Fibroblast of pulmonary artery (primary cell): Measurements from ENCODE around the gene SMIM26.
A peak's percentile ranks its signal among the peaks of the same experiment; 100 is the strongest.

Source experiments
- DNase-seq: peaks from one replicate; pipeline ENCODE4 v3.0.0-alpha.2; 2010; ENCODE audit warnings: low read depth
- H3K4me3 ChIP-seq: replicated peaks from 2 replicates; pipeline ENCODE4 v1.5.1; 2011; ENCODE audit warnings: low read depth, mild to moderate bottlenecking, control low read depth, low read length, moderate library complexity
- TF ChIP-seq, protein P1 (sequence below): IDR thresholded peaks from 2 replicates; pipeline ENCODE4 v1.5.1; 2011; ENCODE audit warnings: mild to moderate bottlenecking, control low read depth, low read length, inconsistent platforms; ENCODE audit errors: missing control alignments

SMIM26 gene

DNA sequence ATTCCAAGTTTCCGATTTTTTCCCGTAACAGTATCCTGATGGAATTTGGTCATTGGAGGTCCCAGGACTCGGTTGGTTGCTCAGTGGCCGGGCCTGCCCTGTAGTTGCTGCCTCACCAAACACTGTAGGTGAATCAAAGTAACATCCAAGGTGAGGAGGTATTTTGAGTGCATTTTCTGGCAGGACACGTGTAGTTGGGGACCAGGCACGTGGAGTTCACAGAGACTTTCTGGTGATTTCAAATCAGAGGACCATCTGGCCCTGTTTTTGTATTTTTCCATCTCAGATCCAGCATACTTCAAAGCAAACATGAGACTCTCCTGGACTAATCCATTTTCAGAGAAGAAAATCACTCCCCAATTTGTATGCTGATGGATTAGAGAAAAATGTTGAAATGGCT is 10.7 kb downstream of the SMIM26 start:
- H3K4me3 ChIP-seq, result no peak overlapping the region
- no peak for DNase-seq
- TF ChIP-seq, protein P1, sequence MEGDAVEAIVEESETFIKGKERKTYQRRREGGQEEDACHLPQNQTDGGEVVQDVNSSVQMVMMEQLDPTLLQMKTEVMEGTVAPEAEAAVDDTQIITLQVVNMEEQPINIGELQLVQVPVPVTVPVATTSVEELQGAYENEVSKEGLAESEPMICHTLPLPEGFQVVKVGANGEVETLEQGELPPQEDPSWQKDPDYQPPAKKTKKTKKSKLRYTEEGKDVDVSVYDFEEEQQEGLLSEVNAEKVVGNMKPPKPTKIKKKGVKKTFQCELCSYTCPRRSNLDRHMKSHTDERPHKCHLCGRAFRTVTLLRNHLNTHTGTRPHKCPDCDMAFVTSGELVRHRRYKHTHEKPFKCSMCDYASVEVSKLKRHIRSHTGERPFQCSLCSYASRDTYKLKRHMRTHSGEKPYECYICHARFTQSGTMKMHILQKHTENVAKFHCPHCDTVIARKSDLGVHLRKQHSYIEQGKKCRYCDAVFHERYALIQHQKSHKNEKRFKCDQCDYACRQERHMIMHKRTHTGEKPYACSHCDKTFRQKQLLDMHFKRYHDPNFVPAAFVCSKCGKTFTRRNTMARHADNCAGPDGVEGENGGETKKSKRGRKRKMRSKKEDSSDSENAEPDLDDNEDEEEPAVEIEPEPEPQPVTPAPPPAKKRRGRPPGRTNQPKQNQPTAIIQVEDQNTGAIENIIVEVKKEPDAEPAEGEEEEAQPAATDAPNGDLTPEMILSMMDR, result no peak

DNA sequence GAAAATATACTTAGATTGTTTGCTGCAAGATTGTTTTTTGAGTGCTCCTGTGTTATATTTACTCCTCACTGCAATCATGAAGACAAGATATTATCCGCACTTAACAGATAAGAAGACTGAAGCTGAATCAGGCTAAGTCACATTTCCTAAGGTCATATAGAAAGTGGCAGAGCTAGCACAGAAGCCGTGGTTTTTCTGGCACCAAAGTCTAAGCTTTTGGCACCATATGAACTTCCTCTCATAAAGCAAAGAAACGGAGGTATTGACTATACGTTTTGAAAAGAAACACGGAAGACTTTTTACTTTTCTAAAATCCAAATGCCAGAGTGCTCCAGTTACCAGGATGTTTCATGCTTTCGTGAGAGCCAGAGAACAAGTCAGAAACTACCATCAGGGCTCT is 11.3 kb downstream of the SMIM26 start:
- DNase-seq, result no peak
- H3K4me3 ChIP-seq, result no peak overlapping the region
- TF ChIP-seq, protein P1, result no peak

DNA sequence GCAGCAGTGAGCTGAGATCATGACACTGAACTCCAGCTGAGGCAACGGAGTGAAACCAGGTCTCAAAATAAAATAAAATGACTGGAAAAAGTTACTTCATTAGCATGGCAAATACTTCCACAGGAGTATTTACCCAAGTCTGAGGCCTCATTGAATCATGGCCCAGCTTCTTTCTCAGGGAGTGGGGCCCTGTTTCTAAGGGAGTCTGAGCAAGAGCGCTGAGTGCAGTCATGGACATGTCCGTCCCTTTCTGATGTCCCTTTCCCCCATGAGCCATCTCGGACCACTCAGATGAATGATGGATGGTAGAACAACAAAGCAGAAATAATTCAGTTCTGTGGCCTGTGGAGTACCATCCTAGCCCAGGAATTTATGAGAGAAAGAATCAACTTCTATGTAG is 12.8 kb downstream of the SMIM26 start:
- no peak for DNase-seq
- no peak overlapping the region for H3K4me3 ChIP-seq
- TF ChIP-seq, protein P1, result no peak

DNA sequence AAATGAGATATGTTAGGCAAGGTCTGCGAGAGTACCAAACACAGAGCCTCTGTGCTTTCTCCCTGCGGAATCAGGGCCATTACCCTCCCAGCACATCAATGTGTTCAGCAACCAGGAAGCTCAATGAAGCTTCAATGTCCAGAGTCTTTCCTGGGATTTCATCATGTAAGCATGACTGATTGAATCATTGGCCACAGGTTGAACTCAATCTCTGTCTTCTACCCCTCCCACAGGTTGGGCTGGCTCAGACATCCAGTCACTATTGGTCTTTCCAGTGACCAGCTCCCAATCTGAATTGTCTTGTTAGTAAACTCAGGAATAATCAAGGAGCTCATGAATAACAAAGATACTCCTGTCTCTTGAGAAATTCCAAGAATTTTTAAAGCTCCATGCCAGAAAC is 17.9 kb downstream of the SMIM26 start:
- DNase-seq, result peak; percentile 52
- no peak overlapping the region for H3K4me3 ChIP-seq
- TF ChIP-seq, protein P1, result no peak

DNA sequence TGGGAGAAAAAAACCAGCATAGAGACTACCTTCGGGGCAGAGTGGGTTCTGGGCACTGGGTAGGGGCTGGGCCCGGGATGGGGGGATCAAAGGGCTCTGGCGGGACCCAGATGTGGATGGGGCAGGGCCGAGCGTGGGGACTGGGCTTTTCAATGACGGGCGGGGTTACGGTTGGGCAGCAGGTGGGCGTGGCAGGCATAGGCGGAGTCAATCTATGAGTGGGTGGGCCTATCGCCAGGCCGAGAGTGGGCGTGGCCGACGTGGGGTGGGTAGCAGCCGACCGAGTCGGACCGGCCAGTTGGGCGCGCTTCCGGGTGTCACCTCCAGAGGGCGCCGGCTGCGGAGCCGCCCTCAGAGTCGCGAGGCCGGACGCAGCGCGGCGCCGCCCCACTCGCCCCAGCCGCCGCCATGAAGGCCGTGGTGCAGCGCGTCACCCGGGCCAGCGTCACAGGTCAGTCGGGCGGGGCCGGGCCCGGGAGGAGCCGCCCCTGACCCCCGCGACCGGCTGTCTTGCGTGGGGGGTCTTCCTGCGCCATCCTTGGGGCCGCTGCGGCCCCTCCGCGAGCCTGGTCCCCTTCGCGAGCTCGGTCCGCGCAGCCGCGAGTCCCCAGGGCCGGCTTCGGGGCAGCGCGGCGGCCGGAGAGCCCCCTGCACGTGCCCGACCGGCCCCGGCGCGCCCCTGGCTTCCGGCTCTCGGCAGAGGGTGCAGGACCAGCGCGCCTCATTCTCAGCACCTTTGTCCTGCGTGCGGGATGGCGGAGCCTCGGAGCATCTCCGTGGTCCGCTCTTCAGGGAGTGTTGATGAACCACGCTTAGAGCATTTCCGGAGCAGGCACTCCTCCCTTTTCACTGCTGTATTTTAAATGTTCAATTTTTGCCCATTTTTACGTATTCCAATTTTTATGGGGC is 20.7 kb downstream of the SMIM26 start, which contains the start of gene DTD1:
Gene DTD1, plus strand, starts transcription at position 390 of the 909 bp plus-strand sequence. Its CDS starts 19 bp downstream, at position 409.
- peak within 1 kb of the TSS; percentile 81 for H3K4me3 ChIP-seq
- TF ChIP-seq, protein P1, result peak; percentile 38

DNA sequence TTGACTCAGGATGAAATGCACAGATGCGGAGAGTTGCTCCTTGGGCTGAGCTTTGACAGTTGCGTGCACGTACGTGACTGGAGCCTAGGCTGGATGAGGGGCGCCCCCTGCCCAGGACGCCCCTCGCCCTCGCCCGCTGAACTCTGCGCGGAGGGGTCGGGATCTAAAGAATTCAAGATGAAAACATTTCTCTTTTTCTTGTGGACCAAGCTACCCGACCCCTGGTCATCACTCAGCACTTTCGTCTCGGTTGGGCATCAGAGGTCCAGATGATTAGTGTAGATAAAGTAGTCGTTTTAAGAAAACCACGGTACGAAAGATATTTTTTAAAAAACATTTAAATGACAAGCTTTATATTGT is 21.3 kb downstream of the SMIM26 start:
- TF ChIP-seq, protein P1, result no peak
- DNase-seq, result no peak
- peak overlapping the region; percentile 81 for H3K4me3 ChIP-seq

More for the DNA sequence above, 20.7 kb downstream of the SMIM26 start, which contains the start of gene DTD1:
- DNase-seq, result peak; percentile 90
